HG03097 (cell line): ENCODE measurements around the gene SLCO4A1.

Experiments
- ATAC-seq: cut with Tn5 transposase; IDR thresholded peaks from one replicate; pipeline ENCODE4 v1.9.1; 2021; ENCODE audit not compliant: unreplicated experiment, low FRiP score

The SLCO4A1 gene

GRCh38 chr20:62710221-62710885 is 68.0 kb downstream of the SLCO4A1 start:
- ATAC-seq = no peak

GRCh38 chr20:62710886-62711702 is 68.8 kb downstream of the SLCO4A1 start:
- no peak for ATAC-seq

GRCh38 chr20:62711703-62712101 is 69.4 kb downstream of the SLCO4A1 start:
- no peak for ATAC-seq

- no peak for ATAC-seq
Measured at GRCh38 chr20:62712606-62713005, 70.3 kb downstream of the SLCO4A1 start.

- ATAC-seq = no peak
Measured at GRCh38 chr20:62714006-62714405, 71.7 kb downstream of the SLCO4A1 start.

GRCh38 chr20:62714799-62715198 is 72.5 kb downstream of the SLCO4A1 start:
- ATAC-seq = no peak

- ATAC-seq = no peak
Measured at GRCh38 chr20:62715201-62715600, 72.9 kb downstream of the SLCO4A1 start.

- ATAC-seq = no peak
Measured at GRCh38 chr20:62716198-62716940, 74.1 kb downstream of the SLCO4A1 start.

- ATAC-seq = no peak
Measured at GRCh38 chr20:62716941-62717310, 74.6 kb downstream of the SLCO4A1 start.

- no peak for ATAC-seq
Measured at GRCh38 chr20:62717933-62718332, 75.6 kb downstream of the SLCO4A1 start.

GRCh38 chr20:62718546-62718945 is 76.2 kb downstream of the SLCO4A1 start:
- no peak for ATAC-seq

GRCh38 chr20:62719250-62719935 is 77.1 kb downstream of the SLCO4A1 start:
- ATAC-seq = no peak
